OCI-LY3 (cell line): ENCODE measurements around the gene TRNT1.
A peak's percentile ranks its signal among the peaks of the same experiment; 100 is the strongest.

Experiments
- H2AFZ ChIP-seq: fragments of 200-600, 300-600 bp; shearing (Covaris generic); 2 replicates; pipeline ENCODE4 v1.6.0; 2014; ENCODE audit warnings: antibody characterized with exemption, low read depth, low read length
- H3K27ac ChIP-seq: fragments of 200-600, 300-600 bp; sonication (generic); 2 replicates; pipeline ENCODE4 v1.5.1; 2014; ENCODE audit warnings: mild to moderate bottlenecking, low read length, moderate library complexity, mixed read lengths
- H3K27me3 ChIP-seq: fragments of 200-600, 300-600 bp; sonication (generic); 2 replicates; pipeline ENCODE4 v1.6.1; 2014; ENCODE audit warnings: low read depth, low read length, mixed read lengths
- H3K36me3 ChIP-seq: fragments of 200-600, 300-600 bp; sonication (generic); replicated peaks from 2 replicates; pipeline ENCODE3; 2014; ENCODE audit warnings: low read depth, low read length, mixed read lengths
- H3K4me1 ChIP-seq: fragments of 300-600, 200-600 bp; sonication (generic); 2 replicates; pipeline ENCODE4 v1.6.1; 2014; ENCODE audit warnings: low read length, mixed read lengths
- H3K4me2 ChIP-seq: fragments of 200-600, 300-600 bp; sonication (generic); 2 replicates; pipeline ENCODE4 v1.6.1; 2014; ENCODE audit warnings: low read length, mixed read lengths
- H3K4me3 ChIP-seq: fragments of 300-600, 200-600 bp; sonication (generic); 2 replicates; pipeline ENCODE4 v1.5.1; 2014; ENCODE audit warnings: antibody characterized with exemption, mild to moderate bottlenecking, low read length, moderate library complexity
- H3K79me2 ChIP-seq: fragments of 300-600, 200-600 bp; shearing (Covaris generic); 2 replicates; pipeline ENCODE4 v1.6.1; 2014; ENCODE audit warnings: mild to moderate bottlenecking, low read length, mixed read lengths
- H3K9ac ChIP-seq: fragments of 300-600, 200-600 bp; shearing (Covaris generic); 2 replicates; pipeline ENCODE4 v1.6.0; 2014; ENCODE audit warnings: mild to moderate bottlenecking, low read length, moderate library complexity
- H3K9me3 ChIP-seq: fragments of 200-600, 300-600 bp; shearing (Covaris generic); 2 replicates; pipeline ENCODE4 v1.6.1; 2014; ENCODE audit warnings: low read length, mixed read lengths; ENCODE audit not compliant: insufficient read depth
- H4K20me1 ChIP-seq: fragments of 200-600, 300-600 bp; sonication (generic); 2 replicates; pipeline ENCODE4 v1.6.1; 2016; ENCODE audit warnings: low read length, mixed read lengths; ENCODE audit not compliant: insufficient read depth
- EZH2phosphoT487 ChIP-seq: fragments of 200-600 bp; shearing (Covaris generic); IDR thresholded peaks from 2 replicates; pipeline ENCODE4 v1.6.1; 2018; ENCODE audit warnings: antibody characterized with exemption, mixed run types, low read depth
- TF ChIP-seq, protein P1 (sequence below): fragments of 200-600, 300-600 bp; sonication (generic); IDR thresholded peaks from 2 replicates; pipeline ENCODE4 v1.5.1; 2014; ENCODE audit warnings: antibody characterized with exemption, low read length, low read depth

TRNT1 gene

GRCh38 chr3:3087279-3087678 lies 39.5 kb upstream of the TRNT1 start:
- no peak for TF ChIP-seq EZH2phosphoT487
- TF ChIP-seq, protein P1, sequence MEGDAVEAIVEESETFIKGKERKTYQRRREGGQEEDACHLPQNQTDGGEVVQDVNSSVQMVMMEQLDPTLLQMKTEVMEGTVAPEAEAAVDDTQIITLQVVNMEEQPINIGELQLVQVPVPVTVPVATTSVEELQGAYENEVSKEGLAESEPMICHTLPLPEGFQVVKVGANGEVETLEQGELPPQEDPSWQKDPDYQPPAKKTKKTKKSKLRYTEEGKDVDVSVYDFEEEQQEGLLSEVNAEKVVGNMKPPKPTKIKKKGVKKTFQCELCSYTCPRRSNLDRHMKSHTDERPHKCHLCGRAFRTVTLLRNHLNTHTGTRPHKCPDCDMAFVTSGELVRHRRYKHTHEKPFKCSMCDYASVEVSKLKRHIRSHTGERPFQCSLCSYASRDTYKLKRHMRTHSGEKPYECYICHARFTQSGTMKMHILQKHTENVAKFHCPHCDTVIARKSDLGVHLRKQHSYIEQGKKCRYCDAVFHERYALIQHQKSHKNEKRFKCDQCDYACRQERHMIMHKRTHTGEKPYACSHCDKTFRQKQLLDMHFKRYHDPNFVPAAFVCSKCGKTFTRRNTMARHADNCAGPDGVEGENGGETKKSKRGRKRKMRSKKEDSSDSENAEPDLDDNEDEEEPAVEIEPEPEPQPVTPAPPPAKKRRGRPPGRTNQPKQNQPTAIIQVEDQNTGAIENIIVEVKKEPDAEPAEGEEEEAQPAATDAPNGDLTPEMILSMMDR: no peak
- Histone ChIP-seq H3K79me2 (no peaks in the 10 kb centered on the region), H4K20me1 (no peaks in the 10 kb centered on the region), H3K36me3 (no peaks in the 10 kb centered on the region), H3K9ac (no peak overlapping the region), H3K27ac (peak overlapping the region; percentile 88; the same call in 1 of the 2 replicates), H3K4me3 (no peak overlapping the region), H3K4me2 (peak overlapping the region; percentile 78), H3K27me3 (no peaks in the 10 kb centered on the region), H3K9me3 (peaks cover 4% of the 10 kb centered on the region; the same call in 1 of the 2 replicates), H3K4me1 (peaks cover 86% of the 10 kb centered on the region), H2AFZ (no peak overlapping the region)

- H3K9ac ChIP-seq: peak overlapping the region; percentile 62
- peaks cover 82% of the 10 kb centered on the region for H3K4me1 ChIP-seq
- peak overlapping the region; percentile 88 for H3K27ac ChIP-seq
- no peaks in the 10 kb centered on the region for H3K27me3 ChIP-seq
- no peaks in the 10 kb centered on the region for H3K79me2 ChIP-seq
- H3K4me2 ChIP-seq: peak overlapping the region; percentile 78
- no peak for TF ChIP-seq EZH2phosphoT487
- TF ChIP-seq, protein P1: no peak
- peak overlapping the region; percentile 29; the same call in 1 of the 2 replicates for H3K4me3 ChIP-seq
- H3K36me3 ChIP-seq: no peaks in the 10 kb centered on the region
- H4K20me1 ChIP-seq: no peaks in the 10 kb centered on the region
- H2AFZ ChIP-seq: no peak overlapping the region
- H3K9me3 ChIP-seq: peaks cover 4% of the 10 kb centered on the region; the same call in 1 of the 2 replicates
Measured at GRCh38 chr3:3087716-3088465, 38.8 kb upstream of the TRNT1 start.

- no peak overlapping the region for H2AFZ ChIP-seq
Measured at GRCh38 chr3:3089017-3089416, 37.7 kb upstream of the TRNT1 start.

DNA sequence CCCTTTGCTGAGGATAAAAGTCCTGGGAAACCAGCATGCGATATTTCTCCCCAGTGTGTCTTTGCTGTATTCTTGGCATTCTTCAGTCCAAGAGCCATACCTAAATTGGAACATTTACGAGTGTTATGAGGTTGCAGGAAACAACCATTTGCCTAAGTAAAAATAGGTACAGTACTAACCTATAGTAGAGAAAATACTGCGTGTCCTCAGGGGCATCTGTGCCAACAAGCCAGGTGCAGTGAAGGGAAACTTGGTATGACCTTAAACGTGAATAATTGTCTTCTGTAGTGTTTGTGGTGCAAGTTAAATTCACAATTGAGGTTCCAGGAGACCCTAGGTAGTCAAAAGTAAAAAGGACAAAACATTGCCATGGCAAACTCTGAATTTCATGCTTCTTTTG lies 28.8 kb upstream of the TRNT1 start:
- Histone ChIP-seq H3K27me3 (no peaks in the 10 kb centered on the region), H3K9me3 (no peaks in the 10 kb centered on the region), H3K4me3 (no peak overlapping the region), H3K9ac (no peak overlapping the region), H3K79me2 (no peaks in the 10 kb centered on the region), H3K27ac (no peak overlapping the region), H3K4me2 (no peak overlapping the region), H4K20me1 (no peaks in the 10 kb centered on the region), H3K4me1 (peaks cover 32% of the 10 kb centered on the region), H2AFZ (no peak overlapping the region), H3K36me3 (no peaks in the 10 kb centered on the region)
- no peak for TF ChIP-seq EZH2phosphoT487
- TF ChIP-seq, protein P1: no peak

More at GRCh38 chr3:3089017-3089416, 37.7 kb upstream of the TRNT1 start:
- H3K4me2 ChIP-seq: peak overlapping the region; percentile 78
- H3K4me3 ChIP-seq: peak overlapping the region; percentile 56
- no peaks in the 10 kb centered on the region for H3K27me3 ChIP-seq
- peak overlapping the region; percentile 88 for H3K27ac ChIP-seq
- peaks cover 4% of the 10 kb centered on the region; the same call in 1 of the 2 replicates for H3K9me3 ChIP-seq
- no peaks in the 10 kb centered on the region for H4K20me1 ChIP-seq
- TF ChIP-seq, protein P1: peak; percentile 82
- no peak for TF ChIP-seq EZH2phosphoT487
- peaks cover 70% of the 10 kb centered on the region for H3K4me1 ChIP-seq
- no peaks in the 10 kb centered on the region for H3K79me2 ChIP-seq
- H3K9ac ChIP-seq: peak overlapping the region; percentile 62
- no peaks in the 10 kb centered on the region for H3K36me3 ChIP-seq
